ENCODE results near the gene CREB3.

Gene CREB3

GRCh38 chr9:35732800-35733541 lies 505 bp downstream of the CREB3 start:
- Histone ChIP-seq H3K9me3 (ENCODE audit: insufficient read depth, low read depth, low read length) (no peaks in the 10 kb centered on the region), H3K27me3 (ENCODE audit: insufficient read depth, low read length, poor library complexity, severe bottlenecking) (no peaks in the 10 kb centered on the region), H3K4me3 (ENCODE audit: low read length, poor library complexity, severe bottlenecking) (peak overlapping the region; percentile 81), H3K36me3 (ENCODE audit: insufficient read depth, low read length) (peaks cover 28% of the 10 kb centered on the region; the same call in 1 of the 2 replicates), H3K9ac (ENCODE audit: low read depth, low read length, poor library complexity, severe bottlenecking) (peak overlapping the region; percentile 92), H3K79me2 (ENCODE audit: insufficient read depth, low read length) (peaks cover 54% of the 10 kb centered on the region), H3K4me2 (ENCODE audit: low read depth, low read length, poor library complexity, severe bottlenecking) (peak overlapping the region; percentile 89), H3K4me1 (ENCODE audit: insufficient read depth, low read length, poor library complexity, severe bottlenecking) (peaks cover 41% of the 10 kb centered on the region), H4K20me1 (ENCODE audit: insufficient read depth, low read length, poor library complexity, severe bottlenecking) (peaks cover 30% of the 10 kb centered on the region), H2AFZ (ENCODE audit: low read length) (peak overlapping the region; percentile 76; the same call in 1 of the 2 replicates), H3K9me2 (replicated peaks; ENCODE audit: low read depth, low read length) (no peaks in the 10 kb centered on the region), H3F3A (ENCODE audit: low read depth) (peaks cover 16% of the 10 kb centered on the region)
- TF ChIP-seq EZH2phosphoT487 (IDR thresholded peaks at IDR 0.05; ENCODE audit: borderline replicate concordance) = no peak
- TF ChIP-seq, protein P1, sequence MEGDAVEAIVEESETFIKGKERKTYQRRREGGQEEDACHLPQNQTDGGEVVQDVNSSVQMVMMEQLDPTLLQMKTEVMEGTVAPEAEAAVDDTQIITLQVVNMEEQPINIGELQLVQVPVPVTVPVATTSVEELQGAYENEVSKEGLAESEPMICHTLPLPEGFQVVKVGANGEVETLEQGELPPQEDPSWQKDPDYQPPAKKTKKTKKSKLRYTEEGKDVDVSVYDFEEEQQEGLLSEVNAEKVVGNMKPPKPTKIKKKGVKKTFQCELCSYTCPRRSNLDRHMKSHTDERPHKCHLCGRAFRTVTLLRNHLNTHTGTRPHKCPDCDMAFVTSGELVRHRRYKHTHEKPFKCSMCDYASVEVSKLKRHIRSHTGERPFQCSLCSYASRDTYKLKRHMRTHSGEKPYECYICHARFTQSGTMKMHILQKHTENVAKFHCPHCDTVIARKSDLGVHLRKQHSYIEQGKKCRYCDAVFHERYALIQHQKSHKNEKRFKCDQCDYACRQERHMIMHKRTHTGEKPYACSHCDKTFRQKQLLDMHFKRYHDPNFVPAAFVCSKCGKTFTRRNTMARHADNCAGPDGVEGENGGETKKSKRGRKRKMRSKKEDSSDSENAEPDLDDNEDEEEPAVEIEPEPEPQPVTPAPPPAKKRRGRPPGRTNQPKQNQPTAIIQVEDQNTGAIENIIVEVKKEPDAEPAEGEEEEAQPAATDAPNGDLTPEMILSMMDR (conservative IDR thresholded peaks at IDR 0.05; ENCODE audit: low read length) = peak; percentile 34

DNA sequence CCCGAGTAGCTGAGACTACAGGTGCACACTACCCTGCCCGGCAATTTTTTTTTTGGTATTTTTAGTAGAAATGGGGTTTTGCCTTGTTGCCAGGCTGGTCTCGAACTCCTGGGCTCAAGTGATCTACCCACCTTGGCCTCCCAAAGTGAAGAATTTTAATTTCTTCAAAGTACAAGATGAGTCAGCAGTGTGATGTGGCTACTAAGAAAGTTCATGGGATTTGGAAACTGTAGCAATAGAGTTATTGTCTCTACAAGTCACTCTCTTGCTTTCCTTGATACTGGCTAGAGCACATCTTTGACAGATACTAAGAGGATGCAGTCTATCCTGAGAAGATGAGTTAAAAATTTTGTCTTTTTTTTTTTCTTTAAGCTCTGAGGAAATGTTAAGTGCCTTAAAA lies 1.6 kb downstream of the CREB3 start:
- H3K9ac ChIP-seq (ENCODE audit: low read depth, low read length, poor library complexity, severe bottlenecking) = no peak overlapping the region
- H3K9me3 ChIP-seq (ENCODE audit: insufficient read depth, low read depth, low read length) = no peaks in the 10 kb centered on the region
- peak overlapping the region; percentile 89 for H3K4me2 ChIP-seq (ENCODE audit: low read depth, low read length, poor library complexity, severe bottlenecking)
- peaks cover 31% of the 10 kb centered on the region for H3K4me1 ChIP-seq (ENCODE audit: insufficient read depth, low read length, poor library complexity, severe bottlenecking)
- peaks cover 40% of the 10 kb centered on the region; the same call in 1 of the 2 replicates for H3K36me3 ChIP-seq (ENCODE audit: insufficient read depth, low read length)
- H3K27me3 ChIP-seq (ENCODE audit: insufficient read depth, low read length, poor library complexity, severe bottlenecking) = no peaks in the 10 kb centered on the region
- no peak overlapping the region for H3K4me3 ChIP-seq (ENCODE audit: low read length, poor library complexity, severe bottlenecking)
- H4K20me1 ChIP-seq (ENCODE audit: insufficient read depth, low read length, poor library complexity, severe bottlenecking) = peaks cover 28% of the 10 kb centered on the region
- peaks cover 46% of the 10 kb centered on the region for H3K79me2 ChIP-seq (ENCODE audit: insufficient read depth, low read length)
- no peak overlapping the region for H2AFZ ChIP-seq (ENCODE audit: low read length)
- H3F3A ChIP-seq (ENCODE audit: low read depth) = peaks cover 6% of the 10 kb centered on the region; the same call in 1 of the 2 replicates
- TF ChIP-seq, protein P1 (conservative IDR thresholded peaks at IDR 0.05; ENCODE audit: low read length) = no peak
- no peak for TF ChIP-seq EZH2phosphoT487 (IDR thresholded peaks at IDR 0.05; ENCODE audit: borderline replicate concordance)
- H3K9me2 ChIP-seq (replicated peaks; ENCODE audit: low read depth, low read length) = no peaks in the 10 kb centered on the region

- Histone ChIP-seq H3K9me2 (replicated peaks; ENCODE audit: low read depth, low read length) (no peaks in the 10 kb centered on the region), H3K79me2 (ENCODE audit: insufficient read depth, low read length) (peaks cover 24% of the 10 kb centered on the region), H3K36me3 (ENCODE audit: insufficient read depth, low read length) (peaks cover 53% of the 10 kb centered on the region; the same call in 1 of the 2 replicates), H3F3A (ENCODE audit: low read depth) (peaks cover 4% of the 10 kb centered on the region; the same call in 1 of the 2 replicates), H3K4me1 (ENCODE audit: insufficient read depth, low read length, poor library complexity, severe bottlenecking) (peaks cover 11% of the 10 kb centered on the region), H3K9ac (ENCODE audit: low read depth, low read length, poor library complexity, severe bottlenecking) (no peak overlapping the region), H4K20me1 (ENCODE audit: insufficient read depth, low read length, poor library complexity, severe bottlenecking) (peaks cover 16% of the 10 kb centered on the region), H3K4me3 (ENCODE audit: low read length, poor library complexity, severe bottlenecking) (no peak overlapping the region), H3K9me3 (ENCODE audit: insufficient read depth, low read depth, low read length) (no peaks in the 10 kb centered on the region), H3K4me2 (ENCODE audit: low read depth, low read length, poor library complexity, severe bottlenecking) (no peak overlapping the region), H2AFZ (ENCODE audit: low read length) (no peak overlapping the region), H3K27me3 (ENCODE audit: insufficient read depth, low read length, poor library complexity, severe bottlenecking) (no peaks in the 10 kb centered on the region)
- TF ChIP-seq, protein P1 (conservative IDR thresholded peaks at IDR 0.05; ENCODE audit: low read length) = peak; percentile 83
- TF ChIP-seq EZH2phosphoT487 (IDR thresholded peaks at IDR 0.05; ENCODE audit: borderline replicate concordance) = no peak
Observed at GRCh38 chr9:35736201-35736633, 3.8 kb downstream of the CREB3 start.

All from Loucy (cell line).